Astrocyte (in vitro differentiated cells and primary cell): ENCODE results near the gene PRKAG3. TPM values are rescaled to one million over a fixed set of nuclear protein-coding genes. Genes with fewer than 3 reads are reported as not detected.

Experiments
- DNase-seq: peaks from one replicate; pipeline ENCODE4 v3.0.0-alpha.2; 2010; ENCODE audit warnings: low read depth
- FAIRE-seq: peaks from 2 replicates; lab custom pipeline; 2011; peaks lifted over from hg19 to GRCh38; lab: Jason Lieb, UNC
- H2AFZ ChIP-seq: 2 replicates; pipeline ENCODE4 v1.6.0; 2012; ENCODE audit warnings: low read depth, low read length, inconsistent platforms
- H3K27ac ChIP-seq: 2 replicates; pipeline ENCODE4 v1.5.1; 2011; ENCODE audit warnings: low read depth, low read length, inconsistent platforms
- H3K27me3 ChIP-seq: 2 replicates; pipeline ENCODE4 v1.6.0; 2011; ENCODE audit warnings: low read length, inconsistent platforms; ENCODE audit not compliant: insufficient read depth
- H3K36me3 ChIP-seq: 2 replicates; pipeline ENCODE4 v1.5.1; 2011; ENCODE audit warnings: low read length, inconsistent platforms; ENCODE audit not compliant: insufficient read depth
- H3K4me1 ChIP-seq: 2 replicates; pipeline ENCODE4 v1.5.1; 2011; ENCODE audit warnings: low read length, inconsistent platforms; ENCODE audit not compliant: insufficient read depth
- H3K4me2 ChIP-seq: 2 replicates; pipeline ENCODE4 v1.6.0; 2012; ENCODE audit warnings: low read length, inconsistent platforms
- H3K4me3 ChIP-seq: 2 replicates; pipeline ENCODE4 v1.5.1; 2011; ENCODE audit warnings: low read depth, mild to moderate bottlenecking, low read length, inconsistent platforms; ENCODE audit not compliant: insufficient read depth
- H3K79me2 ChIP-seq: 2 replicates; pipeline ENCODE4 v1.6.0; 2012; ENCODE audit warnings: mild to moderate bottlenecking, low read length, inconsistent platforms; ENCODE audit not compliant: insufficient read depth
- H3K9ac ChIP-seq: 2 replicates; pipeline ENCODE4 v1.6.0; 2012; ENCODE audit warnings: mild to moderate bottlenecking, low read length, inconsistent platforms
- H3K9me3 ChIP-seq: 2 replicates; pipeline ENCODE4 v1.5.1; 2012; ENCODE audit warnings: low read depth, mild to moderate bottlenecking, low read length, inconsistent platforms; ENCODE audit not compliant: insufficient read depth
- H4K20me1 ChIP-seq: 2 replicates; pipeline ENCODE4 v1.6.0; 2012; ENCODE audit warnings: low read length, inconsistent platforms; ENCODE audit not compliant: insufficient read depth
- H3K27ac Mint-ChIP-seq: one replicate; pipeline ENCODE4 v1.8.0; 2021; ENCODE audit warnings: mild to moderate bottlenecking, mixed read lengths; ENCODE audit not compliant: unreplicated experiment
- H3K27me3 Mint-ChIP-seq: one replicate; pipeline ENCODE4 v1.8.0; 2021; ENCODE audit warnings: low read depth, mixed read lengths; ENCODE audit not compliant: unreplicated experiment
- H3K36me3 Mint-ChIP-seq: one replicate; pipeline ENCODE4 v1.8.0; 2021; ENCODE audit warnings: low read depth, mixed read lengths; ENCODE audit not compliant: unreplicated experiment
- H3K4me1 Mint-ChIP-seq: one replicate; pipeline ENCODE4 v1.8.0; 2021; ENCODE audit warnings: low read depth, mixed read lengths; ENCODE audit not compliant: unreplicated experiment
- H3K4me3 Mint-ChIP-seq: one replicate; pipeline ENCODE4 v1.8.0; 2021; ENCODE audit warnings: mild to moderate bottlenecking, moderate library complexity, mixed read lengths; ENCODE audit not compliant: unreplicated experiment
- H3K9me3 Mint-ChIP-seq: one replicate; pipeline ENCODE4 v1.8.0; 2021; ENCODE audit warnings: mild to moderate bottlenecking, mixed read lengths; ENCODE audit not compliant: unreplicated experiment
- CTCF ChIP-seq: IDR thresholded peaks from 2 replicates; pipeline ENCODE4 v1.5.1; 2011; ENCODE audit warnings: low read depth, mild to moderate bottlenecking, inconsistent platforms, low read length, moderate library complexity; ENCODE audit not compliant: insufficient read depth
- EZH2 ChIP-seq: IDR thresholded peaks from 2 replicates; pipeline ENCODE4 v1.6.1; 2012; ENCODE audit warnings: mild to moderate bottlenecking, low read length, inconsistent platforms; ENCODE audit not compliant: insufficient read depth
- total RNA-seq: library from RNA; stranded (reverse); gene quantifications from 2 replicates; pipeline ENCODE4 v1.2.1, GENCODE V29; 2021

PRKAG3 gene
- total RNA-seq, 1 donor from 2014 or later, result not detected

DNA sequence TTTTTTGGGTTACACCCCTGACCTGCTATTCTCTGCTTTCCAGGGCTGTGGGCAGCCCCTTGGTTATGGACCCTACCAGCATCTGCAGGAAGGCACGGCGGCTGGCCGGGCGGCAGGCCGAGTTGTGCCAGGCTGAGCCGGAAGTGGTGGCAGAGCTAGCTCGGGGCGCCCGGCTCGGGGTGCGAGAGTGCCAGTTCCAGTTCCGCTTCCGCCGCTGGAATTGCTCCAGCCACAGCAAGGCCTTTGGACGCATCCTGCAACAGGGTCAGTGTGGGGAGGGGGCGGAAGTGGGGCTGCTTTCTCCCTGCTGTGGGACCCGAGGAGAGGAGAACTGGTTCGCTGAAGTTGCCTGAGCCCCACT lies 39.4 kb upstream of the PRKAG3 start:
- no peaks in the 10 kb centered on the region for H3K4me1 ChIP-seq
- H3K36me3 ChIP-seq, result no peaks in the 10 kb centered on the region
- Mint-ChIP-seq H3K9me3 (peaks cover 10% of the 10 kb centered on the region), H3K4me1 (no peaks in the 10 kb centered on the region), H3K27me3 (peaks cover 83% of the 10 kb centered on the region), H3K27ac (no peak overlapping the region), H3K36me3 (no peaks in the 10 kb centered on the region), H3K4me3 (no peak overlapping the region)
- TF ChIP-seq EZH2 (no peak), CTCF (no peak)
- DNase-seq (no peak), FAIRE-seq (no peak)
- H3K79me2 ChIP-seq, result no peaks in the 10 kb centered on the region
- H3K9me3 ChIP-seq, result no peaks in the 10 kb centered on the region
- peaks cover 6% of the 10 kb centered on the region for H4K20me1 ChIP-seq
- H3K4me3 ChIP-seq, result no peak overlapping the region
- H2AFZ ChIP-seq, result no peak overlapping the region
- no peak overlapping the region for H3K27ac ChIP-seq
- no peak overlapping the region for H3K4me2 ChIP-seq
- H3K27me3 ChIP-seq, result peaks cover 82% of the 10 kb centered on the region
- H3K9ac ChIP-seq, result no peak overlapping the region

GRCh38 chr2:218869064-218869463 lies 37.5 kb upstream of the PRKAG3 start:
- peaks cover 66% of the 10 kb centered on the region for H3K27me3 ChIP-seq
- H3K79me2 ChIP-seq, result no peaks in the 10 kb centered on the region
- Mint-ChIP-seq H3K4me1 (no peaks in the 10 kb centered on the region), H3K36me3 (no peaks in the 10 kb centered on the region), H3K27ac (no peak overlapping the region), H3K4me3 (no peak overlapping the region), H3K9me3 (peaks cover 10% of the 10 kb centered on the region), H3K27me3 (peaks cover 77% of the 10 kb centered on the region)
- no peak for TF ChIP-seq CTCF
- TF ChIP-seq EZH2, result no peak
- H3K9me3 ChIP-seq, result no peaks in the 10 kb centered on the region
- no peaks in the 10 kb centered on the region for H3K36me3 ChIP-seq
- FAIRE-seq (no peak), DNase-seq (no peak)
- peaks cover 6% of the 10 kb centered on the region for H4K20me1 ChIP-seq
- H3K4me3 ChIP-seq, result no peak overlapping the region
- no peak overlapping the region for H3K4me2 ChIP-seq
- H3K4me1 ChIP-seq, result no peaks in the 10 kb centered on the region
- no peak overlapping the region for H3K9ac ChIP-seq
- H2AFZ ChIP-seq, result no peak overlapping the region
- H3K27ac ChIP-seq, result no peak overlapping the region

- peaks cover 6% of the 10 kb centered on the region for H4K20me1 ChIP-seq
- TF ChIP-seq CTCF (no peak), EZH2 (no peak)
- no peak overlapping the region for H3K4me2 ChIP-seq
- peaks cover 84% of the 10 kb centered on the region for H3K27me3 Mint-ChIP-seq
- H3K4me3 ChIP-seq, result no peak overlapping the region
- no peak overlapping the region for H3K27ac Mint-ChIP-seq
- no peak overlapping the region for H3K27ac ChIP-seq
- peaks cover 2% of the 10 kb centered on the region for H3K36me3 Mint-ChIP-seq
- peaks cover 62% of the 10 kb centered on the region for H3K27me3 ChIP-seq
- H3K4me1 ChIP-seq, result no peaks in the 10 kb centered on the region
- H3K9ac ChIP-seq, result no peak overlapping the region
- FAIRE-seq, result no peak
- H3K4me3 Mint-ChIP-seq, result no peak overlapping the region
- no peaks in the 10 kb centered on the region for H3K36me3 ChIP-seq
- H3K4me1 Mint-ChIP-seq, result no peaks in the 10 kb centered on the region
- H2AFZ ChIP-seq, result no peak overlapping the region
- no peaks in the 10 kb centered on the region for H3K9me3 ChIP-seq
- no peak for DNase-seq
- peaks cover 10% of the 10 kb centered on the region for H3K9me3 Mint-ChIP-seq
- H3K79me2 ChIP-seq, result no peaks in the 10 kb centered on the region
These were observed 36.3 kb upstream of the PRKAG3 start for GRCh38 chr2:218867900-218868299.
